ENCODE measurements around the gene KRTAP1-3.
"Not testable (repeated sequence)": the region's sequence is repeated elsewhere in the genome, so short reads cannot be mapped to it uniquely, and the experiment has no call there.

The KRTAP1-3 gene

DNA sequence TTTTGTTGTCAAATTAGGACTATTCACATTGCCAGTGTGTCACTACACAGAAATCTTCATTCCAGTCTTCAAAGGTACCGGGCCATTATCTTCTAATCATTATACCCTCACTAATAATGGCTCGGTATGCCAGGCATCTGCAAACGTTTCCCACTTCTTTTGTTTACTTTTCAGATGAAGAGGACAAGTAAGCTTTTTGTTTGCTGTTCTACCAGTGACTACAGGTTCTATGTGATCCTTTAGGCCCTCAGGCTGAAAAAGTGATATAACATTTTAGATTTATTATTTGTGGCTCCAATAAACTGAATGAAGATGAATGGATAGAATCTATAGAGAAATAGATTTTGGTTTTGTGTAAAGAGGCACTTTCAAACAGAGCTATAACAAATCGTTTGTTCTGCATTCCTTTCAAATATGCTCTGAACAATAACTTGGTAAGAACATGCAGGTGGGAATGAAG lies 25.3 kb downstream of the KRTAP1-3 start:
- DNase-seq = no peak

DNA sequence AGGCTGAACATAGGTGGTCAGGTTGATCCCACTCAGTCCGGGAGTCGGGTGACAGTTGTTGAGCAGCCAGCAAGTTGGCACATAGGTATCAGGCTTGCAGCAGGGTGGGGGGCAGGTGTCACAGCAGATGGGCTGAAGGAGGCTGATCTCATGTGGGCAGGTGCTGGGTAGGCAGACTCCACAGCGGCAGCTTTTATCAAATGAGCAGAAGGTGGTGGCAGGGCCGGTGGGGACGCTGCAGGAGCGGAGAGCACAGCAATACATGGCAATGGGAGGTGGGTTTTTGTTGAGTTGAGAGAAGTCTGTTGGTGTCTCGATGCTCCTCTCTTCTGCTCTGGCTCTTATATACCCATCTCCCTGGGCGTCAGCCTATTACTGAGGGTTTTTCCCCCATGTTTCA lies 25.9 kb downstream of the KRTAP1-3 start, which contains the start of gene KRTAP3-1:
Gene KRTAP3-1 (minus strand): TSS at position 318 of the 400 bp plus-strand sequence. CDS start 54 bp downstream, at position 264.
- no peak for DNase-seq

DNA sequence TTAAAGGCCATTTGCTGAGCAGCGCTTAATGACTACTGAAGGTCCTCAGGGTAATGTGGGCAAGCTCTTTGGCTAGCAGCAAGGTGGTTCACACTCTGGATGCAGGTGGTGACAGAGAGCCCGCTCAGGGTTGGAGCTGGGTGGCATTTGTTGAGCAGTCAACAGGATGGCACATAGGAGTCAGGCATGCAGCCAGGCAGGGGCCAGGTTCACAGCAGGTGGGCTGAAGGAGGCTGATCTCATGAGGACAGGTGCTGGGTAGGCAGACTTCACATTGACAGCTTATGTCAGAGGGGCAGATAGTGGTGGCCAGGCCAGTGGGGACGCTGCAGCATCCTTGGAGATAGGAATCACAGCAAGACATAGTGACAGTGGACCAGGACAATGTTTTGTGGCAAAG lies 30.3 kb downstream of the KRTAP1-3 start:
- no peak for DNase-seq

- no peak for DNase-seq
Measured at GRCh38 chr17:41003926-41004325, 30.7 kb downstream of the KRTAP1-3 start.

DNA sequence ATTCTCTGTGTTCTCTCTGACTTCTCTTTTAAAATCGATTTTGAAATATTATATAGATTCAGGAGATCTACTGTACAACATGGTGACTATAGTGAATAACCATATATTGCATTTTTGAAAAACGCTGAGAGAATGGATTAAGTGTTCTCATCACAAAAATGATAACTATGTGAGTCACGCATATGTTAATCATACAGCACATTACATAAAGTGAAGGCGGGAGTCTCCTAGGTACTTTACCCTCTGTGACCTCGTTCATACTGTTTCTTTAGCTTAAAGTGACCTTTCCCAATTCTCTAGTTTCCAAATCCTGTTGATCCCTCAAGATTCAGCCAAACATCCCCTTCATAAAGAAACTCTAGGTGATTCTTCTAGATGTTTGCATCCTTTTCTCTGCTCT lies 31.9 kb downstream of the KRTAP1-3 start:
- no peak for DNase-seq

DNA sequence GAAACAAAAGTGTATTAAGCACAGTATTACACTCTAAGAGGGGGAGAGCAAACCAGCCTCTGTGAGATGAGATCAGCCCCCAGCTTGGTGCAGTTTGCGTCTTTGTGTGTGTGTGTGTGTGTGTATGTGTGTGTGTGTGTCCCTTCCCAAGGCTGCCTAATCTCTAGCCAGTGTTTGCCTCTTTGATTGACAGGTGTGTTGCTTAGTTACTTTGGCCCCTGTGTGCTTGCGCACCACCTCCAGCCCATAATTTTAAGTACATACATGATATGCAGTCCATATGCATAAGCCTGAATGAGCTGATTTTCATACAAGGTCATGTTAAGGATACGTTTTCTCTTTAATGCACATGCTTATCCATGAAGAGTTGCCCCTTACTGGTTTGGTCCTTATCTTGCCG lies 32.9 kb downstream of the KRTAP1-3 start:
- no peak for DNase-seq

DNA sequence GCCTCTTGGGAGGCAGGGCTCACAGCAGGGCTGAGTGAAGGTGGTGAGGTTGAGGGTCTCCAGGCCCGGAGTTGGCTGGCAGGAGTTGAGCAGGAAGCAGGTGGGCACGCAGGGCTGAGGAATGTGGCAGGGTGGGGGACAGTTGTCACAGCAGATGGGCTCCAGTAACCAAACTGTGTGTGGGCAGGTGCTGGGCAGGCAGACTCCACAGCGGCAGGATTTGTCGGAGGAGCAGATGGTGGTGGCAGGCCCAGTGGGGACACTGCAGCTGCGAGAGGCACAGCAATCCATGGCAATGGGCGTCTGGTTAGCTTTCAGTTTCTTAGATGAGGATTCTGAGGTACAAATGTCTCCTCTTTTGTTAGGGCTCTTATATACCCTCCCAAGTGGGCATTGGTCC lies 35.1 kb downstream of the KRTAP1-3 start, which contains the start of gene KRTAP3-2:
Gene KRTAP3-2 (minus strand): TSS at position 344 of the 400 bp plus-strand sequence. CDS start 53 bp downstream, at position 291.
- DNase-seq = not testable (repeated sequence)

GRCh38 chr17:40997361-40997760 lies 37.3 kb downstream of the KRTAP1-3 start:
- DNase-seq = no peak

GRCh38 chr17:40996829-40997228 lies 37.8 kb downstream of the KRTAP1-3 start:
- DNase-seq = no peak

DNA sequence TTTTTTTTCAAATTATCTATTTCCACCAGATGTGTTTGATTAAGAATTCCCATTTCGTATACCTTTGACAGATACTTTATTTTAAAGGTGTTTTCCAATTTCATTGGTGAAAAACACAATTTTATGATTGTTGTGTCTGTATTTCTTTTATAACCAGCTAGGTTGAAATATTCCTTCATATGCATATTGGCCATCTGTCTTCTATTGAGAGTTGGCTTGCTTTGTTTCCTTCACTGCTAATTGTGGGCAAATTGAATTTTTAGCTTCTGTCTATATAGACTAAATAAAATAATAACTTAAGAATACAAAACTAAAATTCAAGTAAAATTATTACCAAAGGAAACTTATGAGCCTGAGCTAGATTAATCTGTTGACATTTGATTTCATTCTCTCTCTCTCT lies 39.6 kb downstream of the KRTAP1-3 start:
- no peak for DNase-seq

DNA sequence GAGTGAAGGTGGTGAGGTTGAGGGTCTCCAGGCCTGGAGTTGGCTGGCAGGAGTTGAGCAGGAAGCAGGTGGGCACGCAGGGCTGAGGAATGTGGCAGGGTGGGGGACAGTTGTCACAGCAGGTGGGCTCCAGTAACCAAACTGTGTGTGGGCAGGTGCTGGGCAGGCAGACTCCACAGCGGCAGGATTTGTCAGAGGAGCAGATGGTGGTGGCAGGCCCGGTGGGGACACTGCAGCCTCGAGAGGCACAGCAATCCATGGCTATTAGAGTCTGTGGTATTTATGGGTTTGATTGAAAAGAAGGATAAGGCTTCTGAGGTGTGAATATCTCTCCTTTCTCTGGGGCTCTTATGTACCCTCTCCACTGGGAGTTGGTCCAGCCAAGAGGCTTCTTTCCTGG lies 40.8 kb downstream of the KRTAP1-3 start, which contains the start of gene KRTAP3-3:
Gene KRTAP3-3 (minus strand): TSS at position 326 of the 400 bp plus-strand sequence. CDS start 67 bp downstream, at position 259.
- no peak for DNase-seq

- no peak for DNase-seq
Measured at GRCh38 chr17:40993084-40993483, 41.6 kb downstream of the KRTAP1-3 start.

DNA sequence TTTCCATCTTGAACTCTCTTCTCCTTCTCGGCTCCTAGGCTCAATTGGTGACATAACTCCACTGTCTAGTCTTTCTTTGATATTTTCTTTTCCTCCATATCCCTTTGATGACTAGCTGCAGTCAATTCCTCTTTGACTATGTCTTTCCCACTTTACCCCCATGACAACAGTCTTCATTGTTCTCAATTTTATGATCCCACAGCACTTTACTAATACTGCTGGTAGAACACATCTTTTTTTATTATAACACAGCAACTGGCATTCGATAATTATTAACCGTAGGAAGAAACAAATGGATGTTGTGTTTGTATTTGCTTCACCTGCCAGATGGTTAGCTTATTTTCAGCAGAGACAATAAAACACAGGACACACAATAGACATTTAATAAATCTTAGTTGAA lies 42.0 kb downstream of the KRTAP1-3 start:
- no peak for DNase-seq

- DNase-seq = no peak
Measured at GRCh38 chr17:40986920-40987319, 47.8 kb downstream of the KRTAP1-3 start.

GRCh38 chr17:40984226-40984625 lies 50.4 kb downstream of the KRTAP1-3 start, which contains the start of gene KRT40:
Gene KRT40 (minus strand): TSS chr17:40984326. CDS start chr17:40984273, 53 bp downstream.
- DNase-seq = no peak

Measured in midbrain (tissue), 1 donor.